ENCODE measurements around the gene CCDC172.
"Not testable (repeated sequence)": the region's sequence is repeated elsewhere in the genome, so short reads cannot be mapped to it uniquely, and the experiment has no call there.

Gene CCDC172

DNA sequence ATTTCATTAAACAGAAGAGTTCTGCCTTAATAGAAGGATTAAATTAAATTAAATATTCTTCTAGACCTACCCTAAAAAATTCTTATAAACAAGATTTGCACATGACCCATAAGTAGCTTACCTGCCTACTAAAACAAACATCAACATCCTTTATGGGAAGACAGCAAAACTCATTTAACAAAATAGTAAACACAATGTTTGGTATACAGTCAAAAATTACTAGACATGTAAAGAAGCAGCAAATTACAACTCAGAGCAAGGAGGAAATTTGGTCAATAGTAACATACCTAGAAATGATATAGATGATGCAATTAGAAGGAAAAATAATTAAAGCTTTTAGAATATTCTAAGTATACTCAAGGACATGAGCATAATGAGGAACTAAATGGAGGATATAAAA, 27.9 kb downstream of the CCDC172 start:
- DNase-seq = no peak

DNA sequence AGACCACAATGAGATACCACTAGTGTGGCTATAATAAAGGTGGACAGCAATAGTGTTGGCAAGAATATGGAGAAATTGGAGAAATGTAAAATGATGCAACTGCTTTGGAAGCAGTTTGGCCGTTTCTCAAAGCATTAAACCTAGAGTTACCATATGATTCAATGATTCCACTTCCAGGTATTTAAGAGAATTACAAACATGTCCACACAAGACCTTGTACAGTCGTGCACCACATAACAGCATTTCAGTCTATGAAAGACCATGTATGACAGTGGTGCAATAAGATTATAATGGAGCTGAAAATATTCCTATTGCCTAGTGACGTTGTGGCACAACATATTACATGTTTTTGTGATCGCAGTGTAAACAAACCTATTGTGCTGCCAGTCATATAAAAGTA, 29.6 kb downstream of the CCDC172 start:
- DNase-seq = no peak

DNA sequence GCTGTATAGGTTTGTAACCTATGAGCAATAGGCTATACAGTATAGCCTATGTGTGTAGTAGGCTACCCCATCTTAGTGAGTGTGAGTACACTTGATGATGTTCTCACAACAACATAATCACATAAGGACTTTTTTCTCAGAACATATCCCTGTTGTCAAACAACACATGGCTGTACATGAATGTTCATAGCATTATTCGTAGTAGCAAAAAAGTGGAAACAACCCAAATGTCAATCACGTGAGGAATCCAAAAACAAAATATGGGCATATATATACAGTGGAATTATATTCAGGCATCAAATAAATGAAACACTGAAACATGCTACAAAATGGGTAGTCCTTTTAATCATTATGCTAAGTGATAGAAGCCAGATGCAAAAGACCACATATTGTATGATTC, 31.1 kb downstream of the CCDC172 start:
- no peak for DNase-seq

DNA sequence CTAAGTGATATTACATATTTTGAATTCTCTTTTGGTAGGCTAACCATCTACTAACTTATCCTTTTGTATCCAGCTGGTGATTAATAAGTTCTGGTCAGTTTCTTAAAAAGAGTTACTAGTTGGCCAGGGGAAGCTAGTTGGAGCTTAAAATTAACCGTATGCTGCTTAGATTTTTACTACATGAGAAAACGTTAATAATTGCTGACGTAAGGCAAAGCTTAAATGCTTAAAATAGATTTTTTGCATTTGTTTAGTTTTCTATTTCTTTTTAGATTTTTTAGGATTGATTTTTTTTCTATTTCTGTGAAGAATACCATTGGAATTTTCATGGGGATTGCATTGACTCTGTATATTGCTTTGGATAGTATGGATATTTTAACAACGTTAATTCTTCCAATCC, 32.6 kb downstream of the CCDC172 start:
- DNase-seq = no peak

DNA sequence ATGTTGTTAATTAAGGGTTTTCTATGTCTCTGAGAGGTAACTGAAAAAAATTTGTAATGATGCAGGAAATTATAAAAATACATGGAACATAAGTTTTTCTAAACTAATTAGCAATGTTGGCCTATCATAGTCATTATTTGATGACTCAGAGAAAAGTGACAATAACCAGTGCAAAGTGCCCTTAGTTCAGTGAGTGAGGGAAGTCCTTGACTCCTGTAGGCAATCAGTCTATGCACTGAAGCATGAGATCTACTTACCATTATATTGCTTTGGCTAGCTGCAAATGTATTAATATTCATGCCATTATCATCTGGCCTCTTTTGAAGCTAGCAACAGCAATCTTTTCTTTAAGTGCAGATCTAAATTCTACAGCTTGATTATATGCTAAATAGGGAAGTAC, 40.6 kb downstream of the CCDC172 start:
- DNase-seq = no peak

DNA sequence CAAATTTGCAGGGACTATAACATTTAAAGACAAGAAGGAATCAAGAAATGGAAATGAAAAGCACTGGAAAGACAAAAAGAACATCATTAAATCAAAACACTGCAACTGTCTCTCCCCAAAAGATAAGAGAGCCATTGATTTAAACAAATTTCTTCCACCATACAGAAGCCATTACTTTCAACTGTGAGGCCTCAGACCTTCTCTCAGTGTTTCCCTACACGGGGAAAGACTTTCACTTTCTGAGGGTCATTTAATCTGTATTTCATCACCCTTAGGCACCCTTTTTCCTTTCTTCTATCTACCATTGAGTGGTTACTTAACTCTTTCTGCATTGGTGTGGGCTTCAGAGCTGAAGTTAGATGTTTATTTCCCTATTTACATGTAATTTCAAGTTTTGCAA, 47.5 kb downstream of the CCDC172 start:
- no peak for DNase-seq

DNA sequence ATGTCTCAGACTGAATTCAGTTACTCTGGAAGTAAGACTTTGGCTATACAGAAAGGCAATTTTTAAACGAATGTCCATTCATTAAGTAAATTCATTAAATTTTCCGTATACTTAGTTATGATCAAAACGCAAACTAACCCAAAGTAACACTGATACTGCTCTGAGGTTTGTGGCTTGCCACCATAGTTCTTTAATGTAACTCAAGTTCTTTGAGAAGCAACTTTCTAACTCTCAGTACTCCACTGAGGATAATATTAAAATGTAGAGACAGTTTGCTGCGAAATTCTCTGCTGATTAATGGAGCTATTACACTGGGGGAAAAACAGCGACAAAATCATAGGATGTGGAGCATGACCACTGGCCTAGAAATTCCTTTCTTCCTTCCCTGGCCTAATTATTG, 58.0 kb downstream of the CCDC172 start:
- no peak for DNase-seq

DNA sequence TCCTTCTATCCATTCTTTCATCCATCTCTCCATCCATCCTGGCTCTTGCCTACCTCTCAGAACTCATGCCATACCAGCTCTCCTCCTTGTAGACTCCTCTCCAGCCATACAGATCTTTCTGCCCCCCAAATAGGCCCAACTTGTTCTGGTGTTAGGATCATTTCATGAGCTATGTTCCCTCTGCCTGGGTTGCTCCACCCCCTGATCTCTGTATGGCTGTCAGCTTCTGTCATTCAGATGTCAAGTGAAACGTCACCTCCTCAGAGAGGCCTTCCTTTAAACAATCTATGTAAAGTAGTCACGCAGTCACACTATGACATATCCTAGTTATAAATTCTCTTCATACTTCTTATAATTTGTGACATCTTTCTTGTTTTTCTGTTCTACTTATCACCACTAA, 61.1 kb downstream of the CCDC172 start:
- no peak for DNase-seq

DNA sequence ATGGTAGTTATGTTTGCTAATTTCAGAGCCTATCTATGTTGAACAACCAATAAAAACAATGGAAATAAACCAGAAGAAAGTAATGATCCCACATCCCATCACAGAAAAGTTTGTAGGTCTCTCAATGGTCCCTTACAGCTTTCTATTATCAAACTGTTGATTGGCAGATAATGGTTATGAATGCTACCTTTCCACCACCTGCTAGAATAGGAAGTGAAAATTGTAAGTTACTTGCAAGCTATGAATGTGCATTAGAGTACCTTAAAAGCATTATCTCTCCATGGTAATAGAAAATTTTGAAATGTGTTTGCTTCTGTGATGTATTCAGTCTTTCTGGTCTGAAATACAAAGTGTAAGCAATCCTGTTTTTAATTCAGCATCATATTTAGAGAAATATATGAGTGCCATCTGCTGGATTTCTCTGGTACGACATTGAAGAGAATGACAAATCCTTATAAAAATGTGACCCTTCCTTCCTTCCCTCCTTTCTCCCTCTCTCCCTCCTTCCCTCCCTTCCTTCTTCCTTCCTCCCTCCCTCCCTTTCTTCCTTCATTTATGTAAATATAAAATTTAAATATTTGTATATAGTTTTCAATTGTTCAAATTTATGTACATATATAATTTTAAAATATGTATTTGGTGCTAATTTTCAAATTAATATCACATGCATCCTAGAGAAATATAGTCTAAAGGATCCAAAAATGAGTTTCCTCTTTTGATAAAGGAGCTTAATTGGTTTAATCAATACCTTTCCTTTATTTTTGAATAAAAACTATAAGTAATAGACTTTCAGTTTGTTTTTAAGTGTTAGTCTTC, 62.0 kb downstream of the CCDC172 start:
- DNase-seq = peak; percentile 5 to 46

DNA sequence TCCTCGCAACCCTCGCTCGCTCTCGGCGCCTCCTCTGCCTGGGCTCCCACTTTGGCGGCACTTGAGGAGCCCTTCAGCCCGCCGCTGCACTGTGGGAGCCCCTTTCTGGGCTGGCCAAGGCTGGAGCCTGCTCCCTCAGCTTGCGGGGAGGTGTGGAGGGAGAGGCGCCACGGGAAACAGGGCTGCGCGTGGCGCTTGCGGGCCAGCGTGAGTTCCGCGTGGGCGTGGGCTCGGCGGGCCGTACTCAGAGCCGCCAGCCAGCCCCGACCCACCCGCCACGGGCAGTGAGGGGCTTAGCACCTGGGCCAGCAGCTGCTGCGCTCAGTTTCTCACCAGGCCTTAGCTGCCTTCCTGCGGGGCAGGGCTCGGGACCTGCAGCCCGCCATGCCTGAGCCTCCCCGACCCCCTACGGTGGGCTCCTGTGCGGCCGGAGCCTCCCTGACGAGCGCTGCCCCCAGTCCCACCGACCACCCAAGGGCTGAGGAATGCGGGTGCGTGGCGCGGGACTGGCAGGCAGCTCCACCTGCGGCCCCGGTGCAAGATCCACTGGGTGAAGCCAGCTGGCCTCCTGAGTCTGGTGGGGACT, 69.1 kb downstream of the CCDC172 start:
- DNase-seq = not testable (repeated sequence)

DNA sequence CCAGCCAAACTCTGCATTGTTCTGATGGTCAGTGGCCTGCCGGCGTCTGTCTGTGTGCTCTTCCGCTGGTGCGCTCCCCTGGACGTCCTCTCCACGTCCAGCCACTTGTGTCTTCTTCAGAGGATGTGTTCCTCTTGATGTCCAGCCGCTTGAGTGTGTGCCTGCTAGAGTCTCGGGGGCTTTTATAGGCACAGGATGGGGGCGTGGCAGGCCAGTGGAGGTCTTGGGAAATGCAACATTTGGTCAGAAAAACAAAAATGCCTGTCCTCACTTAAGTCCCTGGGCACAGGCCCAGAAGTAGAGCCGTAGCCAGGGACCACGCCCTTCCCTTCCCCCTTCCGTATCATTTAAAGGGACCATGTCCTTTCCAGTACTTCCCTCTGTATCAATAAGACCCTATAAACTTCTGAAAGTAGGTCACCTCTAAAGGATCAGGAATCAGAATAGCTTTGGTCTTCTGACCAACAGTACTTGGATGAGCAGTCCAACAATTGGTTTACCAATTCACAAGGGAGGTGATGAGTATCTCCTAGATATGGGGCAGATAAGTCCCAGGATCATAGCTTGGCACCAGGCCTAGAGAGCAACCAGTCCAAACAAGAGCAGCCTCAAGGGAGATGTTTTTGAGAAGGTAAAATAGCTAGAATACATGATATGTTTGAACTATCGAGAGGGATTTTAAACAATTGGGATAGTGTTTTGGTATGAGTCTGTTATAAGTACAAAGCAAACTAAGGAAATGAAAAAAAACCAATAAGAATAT, 71.2 kb downstream of the CCDC172 start:
- DNase-seq = no peak

DNA sequence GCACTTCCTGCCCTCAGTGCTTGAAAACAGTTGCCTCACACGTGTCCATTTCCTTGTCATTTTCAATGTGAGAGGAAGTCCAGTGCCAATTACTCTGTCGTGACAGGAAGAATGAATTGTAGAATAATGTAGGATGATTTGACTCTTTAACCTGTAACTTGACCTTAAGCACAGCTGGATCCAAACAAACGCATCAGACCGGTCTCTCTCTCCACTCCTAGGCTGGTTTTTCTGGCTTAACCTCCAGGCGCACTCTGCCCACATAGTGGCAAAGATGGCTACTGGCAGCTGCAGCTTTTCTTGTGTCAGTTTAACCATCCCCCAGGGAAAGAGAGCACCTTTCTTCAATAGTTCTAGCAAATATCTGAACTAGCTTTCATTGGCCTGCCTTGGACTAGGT, 74.0 kb downstream of the CCDC172 start:
- peak in 1 of 2 experiments; percentile 21 for DNase-seq

DNA sequence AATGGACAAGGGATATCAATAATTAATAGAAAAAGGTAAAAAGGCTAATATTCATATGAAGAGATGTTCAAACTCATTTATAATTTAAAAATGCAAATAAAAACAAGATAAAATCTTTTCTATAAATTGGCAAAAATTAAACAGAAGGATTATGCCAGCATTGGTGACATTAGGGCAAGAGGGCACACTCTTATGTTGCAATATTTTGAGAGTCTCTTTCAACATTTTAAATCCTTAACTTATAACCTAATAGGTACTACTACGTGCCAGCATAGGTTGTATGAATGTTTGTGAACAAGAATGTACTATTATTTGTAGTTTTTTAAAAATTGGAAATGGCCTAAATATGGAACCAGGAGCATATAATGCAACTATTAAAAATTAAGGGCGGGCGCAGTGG, 78.6 kb downstream of the CCDC172 start:
- DNase-seq = no peak

DNA sequence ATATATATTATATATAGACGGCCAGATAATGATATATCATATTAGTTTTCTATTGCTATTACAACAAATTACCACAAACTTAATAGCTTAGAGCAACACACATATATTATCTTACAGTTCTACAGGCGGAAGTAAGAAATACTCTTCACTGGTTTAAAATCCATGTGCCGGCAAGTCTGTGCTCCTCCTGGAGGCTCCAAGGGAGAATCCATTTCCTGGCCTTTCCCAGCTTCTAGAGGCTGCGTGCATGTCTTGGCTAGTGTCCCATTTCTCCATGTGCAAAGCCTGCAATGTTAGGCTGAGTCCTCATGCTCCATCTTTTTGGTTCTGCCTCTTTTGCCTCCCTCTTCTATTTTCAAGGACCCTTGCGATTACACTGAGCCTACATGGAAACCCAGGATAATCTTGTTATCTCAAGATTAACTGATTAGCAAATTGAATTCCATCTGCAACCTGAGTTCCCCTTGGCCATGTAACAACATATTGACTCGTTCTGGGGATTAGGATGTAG, 79.5 kb downstream of the CCDC172 start:
- DNase-seq = no peak

DNA sequence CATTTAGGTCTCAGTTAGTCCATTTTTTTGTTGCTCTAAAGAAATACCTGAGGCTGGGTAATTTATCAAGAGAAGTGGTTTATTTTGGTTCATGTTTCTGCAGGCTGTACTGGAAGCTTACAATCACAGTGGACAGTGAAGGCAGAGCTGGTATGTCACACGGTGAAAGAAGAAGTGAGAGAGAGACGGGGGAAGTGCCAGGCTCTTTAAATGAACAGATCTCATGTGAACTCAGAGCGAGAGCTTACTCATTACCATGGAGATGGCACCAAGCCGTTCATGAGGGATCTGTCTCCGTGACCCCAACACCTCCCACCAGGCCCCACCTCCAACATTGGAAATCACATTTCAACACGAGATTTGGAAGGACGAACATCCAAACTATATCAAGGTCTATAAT, 84.5 kb downstream of the CCDC172 start:
- DNase-seq = no peak

DNA sequence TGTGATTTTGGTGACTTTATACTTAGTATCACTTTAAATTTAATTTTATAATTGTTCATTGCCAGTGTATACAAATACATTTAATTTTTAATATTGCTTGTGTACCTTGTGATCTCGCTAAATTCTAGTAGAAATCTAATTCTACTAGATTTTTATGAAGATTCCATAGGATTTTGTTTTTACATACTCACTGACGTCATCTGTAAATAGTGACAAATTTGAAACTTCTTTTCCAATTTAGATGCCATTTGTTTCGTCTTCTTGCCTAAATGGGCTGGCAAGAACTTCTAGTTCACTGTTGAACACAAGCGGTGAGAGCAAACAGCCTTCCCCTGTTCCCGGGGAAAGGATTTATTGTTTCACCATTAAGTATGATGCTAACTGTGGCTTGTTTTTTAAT, 86.1 kb downstream of the CCDC172 start:
- DNase-seq = no peak

DNA sequence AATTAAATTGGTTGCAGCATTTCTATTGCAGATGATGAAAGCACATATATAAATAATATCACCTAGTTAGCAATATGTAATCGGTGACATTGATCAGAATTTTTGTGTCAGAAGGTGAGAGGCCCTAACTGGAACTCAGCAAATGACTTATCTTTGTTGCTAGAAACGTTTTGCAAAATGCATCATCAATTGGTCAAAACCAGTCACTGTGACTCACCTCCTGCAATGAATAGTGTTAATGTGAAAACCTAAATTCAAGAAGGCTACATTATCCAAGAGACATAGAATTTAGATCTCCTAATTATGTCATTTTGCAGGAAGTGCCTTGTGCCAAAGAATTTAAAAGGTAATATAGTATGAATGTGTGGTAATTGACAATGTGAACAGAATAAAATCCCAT, 93.6 kb downstream of the CCDC172 start:
- DNase-seq = no peak

DNA sequence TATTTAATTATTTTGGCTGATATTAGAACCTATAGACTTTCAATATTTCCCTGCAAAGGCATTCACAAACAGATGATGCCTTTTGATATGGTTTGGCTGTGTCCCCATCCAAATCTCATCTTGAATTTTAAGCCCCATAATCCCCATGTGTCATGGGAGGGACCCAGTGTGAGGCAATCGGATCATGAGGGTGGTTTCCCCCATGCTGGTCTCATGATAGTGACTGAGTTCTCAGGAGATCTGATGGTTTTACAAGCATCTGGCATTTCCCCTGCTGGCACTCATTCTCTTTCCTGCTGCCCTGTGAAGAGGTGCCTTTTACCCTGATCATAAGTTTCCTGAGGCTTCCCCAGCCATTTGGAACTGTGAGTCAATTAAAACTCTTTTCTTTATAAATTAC, 94.1 kb downstream of the CCDC172 start:
- no peak for DNase-seq

DNA sequence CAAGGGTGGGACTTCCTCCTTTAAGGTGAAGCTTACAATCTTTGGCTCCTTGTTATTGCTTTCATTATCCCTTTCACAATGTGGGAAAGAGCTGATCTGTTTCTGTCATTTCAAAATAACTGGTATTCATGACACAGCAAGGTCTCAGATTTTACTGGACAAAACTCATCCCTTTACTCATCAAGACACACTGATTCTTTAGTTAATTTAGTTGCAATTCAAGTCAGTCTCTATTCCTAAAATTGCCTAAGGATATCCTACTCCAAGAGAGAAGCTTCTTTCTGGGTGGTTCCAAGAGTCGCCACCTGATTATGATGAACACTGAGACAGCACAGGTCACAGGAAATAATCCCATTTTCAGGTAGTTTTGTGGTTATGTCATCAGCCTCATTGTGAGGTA, 97.6 kb downstream of the CCDC172 start:
- DNase-seq = no peak

DNA sequence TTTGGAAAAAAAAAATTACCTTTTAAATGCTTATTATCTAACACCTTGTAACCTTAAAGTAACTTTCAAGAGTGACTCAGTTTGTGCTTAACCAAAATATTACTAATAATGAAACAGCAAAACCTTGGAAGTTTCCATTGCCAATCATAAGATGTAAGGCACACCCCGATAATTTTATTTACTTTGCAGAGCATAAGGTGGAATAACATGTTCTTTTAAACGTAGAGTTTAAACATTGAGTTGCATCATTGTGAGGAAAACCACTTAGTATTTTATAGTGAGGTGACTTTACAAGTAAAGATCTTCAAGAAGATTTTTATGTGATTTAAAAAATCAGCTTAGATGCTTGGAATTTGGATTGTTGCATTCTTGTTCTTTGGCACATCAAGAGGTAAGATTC, 103.4 kb downstream of the CCDC172 start, which contains the start of gene PNLIPRP3:
TSS of gene PNLIPRP3 (plus strand) at position 177 of the 400 bp plus-strand sequence. CDS start at position 343, 166 bp downstream.
- DNase-seq = no peak

DNA sequence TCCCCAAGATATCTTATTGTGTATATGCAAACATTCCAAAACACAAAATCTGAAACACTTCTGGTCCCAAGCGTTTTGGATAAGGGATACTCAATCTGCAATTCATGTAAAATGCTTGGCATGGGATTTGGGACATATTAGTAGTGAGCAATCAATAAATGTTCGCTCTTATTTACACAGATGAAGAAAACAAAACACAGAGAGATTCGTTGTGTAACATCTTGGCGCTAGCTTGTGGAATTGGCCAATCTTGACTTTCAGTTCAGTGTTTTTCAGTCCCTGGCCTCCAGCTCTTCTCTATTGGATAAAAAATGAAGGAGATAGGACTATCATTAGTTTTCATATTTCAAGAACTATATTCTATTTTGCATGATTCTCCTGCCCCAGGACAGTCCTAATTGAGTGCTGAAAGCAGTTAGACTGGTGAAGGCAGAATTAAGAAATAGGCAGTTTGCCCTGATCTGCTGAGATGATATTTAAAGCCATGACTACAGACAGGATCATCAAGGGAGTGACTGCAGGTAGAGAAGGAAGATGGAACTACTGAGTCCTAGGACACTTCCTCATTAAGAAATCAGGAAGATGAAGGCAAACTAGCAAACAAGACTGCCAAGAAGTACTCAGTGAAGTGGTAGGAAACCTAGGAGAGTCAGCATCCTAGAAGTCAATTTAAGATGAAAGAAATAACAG, 105.2 kb downstream of the CCDC172 start:
- DNase-seq = no peak
